Caco-2 (cell line): ENCODE data around the gene UHRF1. TPM values are rescaled to one million over a fixed set of nuclear protein-coding genes. Genes with fewer than 3 reads are reported as not detected.
"Not testable (repeated sequence)": the region's sequence is repeated elsewhere in the genome, so short reads cannot be mapped to it uniquely, and the experiment has no call there.

ENCODE experiments used
- BruUV-seq: library from RNA; stranded (reverse); fragments of 400-500 nt; replicated peaks from 2 replicates; lab custom pipeline; 2021; lab: Mats Ljungman, UMichigan
- CTCF ChIA-PET: fragments of 300-600 bp; sonication (Branson Sonifier 250); formaldehyde crosslinking; loops from one replicate; lab custom pipeline; 2022; ENCODE audit warnings: antibody characterized with exemption; lab: Charles Lee
- POLR2A ChIA-PET: fragments of 300-600 bp; sonication (Branson Sonifier 250); formaldehyde crosslinking; loops from one replicate; lab custom pipeline; 2022; ENCODE audit warnings: antibody characterized with exemption; lab: Charles Lee
- DNase-seq, 2 experiments: peaks; one replicate each; pipeline versions ENCODE4 v3.0.0 to v3.0.0-alpha.2; 2020 to 2022
- H3K27me3 ChIP-seq: replicated peaks from 2 replicates; pipeline ENCODE4 v1.6.0; 2011; ENCODE audit warnings: low read length; ENCODE audit not compliant: control insufficient read depth, insufficient read depth
- H3K36me3 ChIP-seq: 2 replicates; pipeline ENCODE4 v1.5.1; 2011; ENCODE audit warnings: low read length; ENCODE audit not compliant: control insufficient read depth, insufficient read depth
- H3K4me1 ChIP-seq: fragments of 250-450 bp; sonication (Bioruptor Pico); 2 replicates; pipeline ENCODE4 v1.5.1; 2020; ENCODE audit warnings: mild to moderate bottlenecking
- H3K4me3 ChIP-seq: 2 replicates; pipeline ENCODE4 v1.5.1; 2011; ENCODE audit warnings: low read depth, mild to moderate bottlenecking, control low read depth, low read length
- H3K9me3 ChIP-seq: fragments of 250-450 bp; sonication (Bioruptor Pico); 2 replicates; pipeline ENCODE4 v1.5.1; 2020; ENCODE audit warnings: mild to moderate bottlenecking, moderate library complexity
- H3K27ac Mint-ChIP-seq: one replicate; pipeline ENCODE4 v1.8.0; 2022; ENCODE audit warnings: mixed read lengths; ENCODE audit not compliant: unreplicated experiment
- H3K27me3 Mint-ChIP-seq: one replicate; pipeline ENCODE4 v1.8.0; 2022; ENCODE audit warnings: mixed read lengths; ENCODE audit not compliant: insufficient read depth, unreplicated experiment
- H3K36me3 Mint-ChIP-seq: one replicate; pipeline ENCODE4 v1.8.0; 2022; ENCODE audit warnings: mild to moderate bottlenecking, mixed read lengths; ENCODE audit not compliant: insufficient read depth, unreplicated experiment
- H3K4me1 Mint-ChIP-seq: one replicate; pipeline ENCODE4 v1.8.0; 2022; ENCODE audit warnings: low read depth, mixed read lengths; ENCODE audit not compliant: unreplicated experiment
- H3K4me3 Mint-ChIP-seq: one replicate; pipeline ENCODE4 v1.8.0; 2022; ENCODE audit warnings: mild to moderate bottlenecking, moderate library complexity, mixed read lengths; ENCODE audit not compliant: unreplicated experiment
- H3K9me3 Mint-ChIP-seq: one replicate; pipeline ENCODE4 v1.8.0; 2022; ENCODE audit warnings: mixed read lengths; ENCODE audit not compliant: unreplicated experiment
- intact Hi-C: fragments of 100-400 bp; cut with micrococcal nuclease; formaldehyde crosslinking; loops from one replicate; pipeline ENCODE4 v1.10.0; 2022; ENCODE audit not compliant: unreplicated experiment
- total RNA-seq: library from RNA; stranded (reverse); gene quantifications from 2 replicates; pipeline ENCODE4 v1.2.3, GENCODE V29; 2022
- TF ChIP-seq, protein P1 (sequence below), 2 experiments: fragments of 200-600 bp in 1 of 2; IDR thresholded peaks; 1 replicate in 1 of 2; 2 replicates in 1 of 2; pipeline versions ENCODE4 v1.5.1 to v1.8.0; 2011 to 2022; ENCODE audit warnings: antibody characterized with exemption in 1 of 2, control low read depth in 1 of 2, inconsistent platforms in 1 of 2, low read depth in 1 of 2, low read length in 1 of 2, mild to moderate bottlenecking in 1 of 2, moderate library complexity in 1 of 2; ENCODE audit not compliant: insufficient read depth in 1 of 2, severe bottlenecking in 1 of 2, unreplicated experiment in 1 of 2

Gene UHRF1
- total RNA-seq, 1 experiment from 2014 or later: 54.6 TPM

DNA sequence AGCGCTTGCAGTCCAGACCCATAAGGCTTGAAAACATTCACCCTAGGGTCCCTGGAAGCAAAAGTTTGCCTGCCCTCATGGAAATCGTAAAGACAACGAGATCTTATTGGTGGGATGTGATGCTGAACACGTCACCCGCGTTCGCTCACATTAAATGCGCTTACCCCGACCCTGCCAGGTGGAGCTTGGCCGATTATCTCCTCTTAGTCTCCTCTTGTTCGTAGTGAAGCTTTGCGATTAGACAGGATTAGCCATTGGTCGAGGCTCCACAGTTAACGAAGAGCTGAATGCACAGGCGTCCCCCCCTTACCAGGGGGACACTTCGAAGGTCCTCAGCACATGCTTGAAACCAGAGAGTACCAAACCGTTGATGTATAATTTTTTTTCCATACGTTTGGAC, 43.6 kb downstream of the UHRF1 start:
- H3K4me1 ChIP-seq: no peaks in the 10 kb centered on the region
- H3K27me3 Mint-ChIP-seq: no peaks in the 10 kb centered on the region
- POLR2A ChIA-PET: no interaction called here
- CTCF ChIA-PET: no interaction called here
- no peak overlapping the region for H3K27ac Mint-ChIP-seq
- intact Hi-C loops: no loop called here
- TF ChIP-seq, protein P1, sequence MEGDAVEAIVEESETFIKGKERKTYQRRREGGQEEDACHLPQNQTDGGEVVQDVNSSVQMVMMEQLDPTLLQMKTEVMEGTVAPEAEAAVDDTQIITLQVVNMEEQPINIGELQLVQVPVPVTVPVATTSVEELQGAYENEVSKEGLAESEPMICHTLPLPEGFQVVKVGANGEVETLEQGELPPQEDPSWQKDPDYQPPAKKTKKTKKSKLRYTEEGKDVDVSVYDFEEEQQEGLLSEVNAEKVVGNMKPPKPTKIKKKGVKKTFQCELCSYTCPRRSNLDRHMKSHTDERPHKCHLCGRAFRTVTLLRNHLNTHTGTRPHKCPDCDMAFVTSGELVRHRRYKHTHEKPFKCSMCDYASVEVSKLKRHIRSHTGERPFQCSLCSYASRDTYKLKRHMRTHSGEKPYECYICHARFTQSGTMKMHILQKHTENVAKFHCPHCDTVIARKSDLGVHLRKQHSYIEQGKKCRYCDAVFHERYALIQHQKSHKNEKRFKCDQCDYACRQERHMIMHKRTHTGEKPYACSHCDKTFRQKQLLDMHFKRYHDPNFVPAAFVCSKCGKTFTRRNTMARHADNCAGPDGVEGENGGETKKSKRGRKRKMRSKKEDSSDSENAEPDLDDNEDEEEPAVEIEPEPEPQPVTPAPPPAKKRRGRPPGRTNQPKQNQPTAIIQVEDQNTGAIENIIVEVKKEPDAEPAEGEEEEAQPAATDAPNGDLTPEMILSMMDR (IDR thresholded peaks at IDR 0.05; ENCODE audit: insufficient read depth in 1 of 2, low read depth in 1 of 2, low read length in 1 of 2, severe bottlenecking in 1 of 2, unreplicated experiment in 1 of 2): no peak
- peaks cover 88% of the 10 kb centered on the region for H3K36me3 Mint-ChIP-seq
- no peak overlapping the region for H3K4me3 ChIP-seq
- BruUV-seq: no TSS peak
- no peaks in the 10 kb centered on the region for H3K27me3 ChIP-seq
- no peaks in the 10 kb centered on the region for H3K4me1 Mint-ChIP-seq
- no peak for DNase-seq
- no peaks in the 10 kb centered on the region for H3K9me3 Mint-ChIP-seq
- no peaks in the 10 kb centered on the region for H3K36me3 ChIP-seq
- no peaks in the 10 kb centered on the region for H3K9me3 ChIP-seq
- H3K4me3 Mint-ChIP-seq: no peak overlapping the region

DNA sequence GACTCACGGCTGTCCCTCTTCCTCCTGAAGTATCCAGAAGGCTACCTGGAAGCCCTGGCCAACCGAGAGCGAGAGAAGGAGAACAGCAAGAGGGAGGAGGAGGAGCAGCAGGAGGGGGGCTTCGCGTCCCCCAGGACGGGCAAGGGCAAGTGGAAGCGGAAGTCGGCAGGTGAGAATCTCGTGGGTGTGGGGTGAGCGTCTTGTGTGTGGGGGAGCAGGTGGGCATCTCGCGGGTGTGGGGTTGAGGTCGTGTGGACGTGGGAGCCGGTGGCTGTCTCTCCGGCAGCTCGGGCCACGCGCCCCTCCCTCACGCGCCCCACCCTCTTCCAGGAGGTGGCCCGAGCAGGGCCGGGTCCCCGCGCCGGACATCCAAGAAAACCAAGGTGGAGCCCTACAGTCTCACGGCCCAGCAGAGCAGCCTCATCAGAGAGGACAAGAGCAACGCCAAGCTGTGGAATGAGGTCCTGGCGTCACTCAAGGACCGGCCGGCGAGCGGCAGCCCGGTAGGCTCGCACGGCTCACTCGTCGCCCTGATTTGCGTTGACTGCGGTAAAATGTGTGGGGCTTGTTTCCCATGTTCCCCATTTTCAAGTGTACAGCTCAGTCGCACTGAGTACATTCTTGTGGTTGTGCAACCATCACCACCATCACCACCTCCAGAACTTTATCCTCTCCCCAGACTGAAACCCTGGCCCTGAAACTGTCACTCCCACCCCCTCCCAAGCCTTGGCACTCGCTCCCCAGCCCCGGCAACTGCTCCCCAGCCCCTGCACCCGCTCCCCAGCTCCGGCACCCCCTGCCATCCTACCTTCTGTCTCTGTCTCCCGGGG, 45.2 kb downstream of the UHRF1 start:
- DNase-seq, CTCF ChIA-PET, H3K4me1 ChIP-seq, H3K9me3 Mint-ChIP-seq, BruUV-seq, intact Hi-C loops, POLR2A ChIA-PET, H3K4me3 ChIP-seq, H3K36me3 ChIP-seq, H3K9me3 ChIP-seq, H3K27me3 ChIP-seq, H3K4me3 Mint-ChIP-seq, H3K4me1 Mint-ChIP-seq, H3K27me3 Mint-ChIP-seq: not testable (repeated sequence)
- Mint-ChIP-seq H3K27ac (peak overlapping the region; percentile 49), H3K36me3 (peaks cover 80% of the 10 kb centered on the region)

DNA sequence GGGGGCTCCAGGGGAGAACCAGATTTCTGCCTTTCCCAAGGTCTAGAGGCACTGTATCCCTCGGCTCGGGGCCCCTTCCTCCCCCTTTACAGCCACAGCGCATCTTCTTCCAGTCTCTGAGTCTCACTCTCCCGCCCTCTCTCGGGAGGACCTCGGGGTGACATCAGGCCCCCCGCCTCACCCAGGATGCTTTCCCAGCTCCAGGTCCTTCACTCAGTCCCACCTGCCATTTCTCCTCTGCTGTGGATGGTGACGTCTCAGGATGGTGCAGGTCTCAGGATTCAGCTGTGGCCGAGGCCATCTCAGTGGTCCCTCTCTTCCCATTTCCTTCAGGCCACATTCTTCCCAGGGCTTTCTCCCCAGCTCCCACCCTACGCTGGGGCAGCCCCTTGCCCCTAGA, 46.0 kb downstream of the UHRF1 start:
- H3K4me3 Mint-ChIP-seq: no peak overlapping the region
- Histone ChIP-seq H3K9me3 (no peaks in the 10 kb centered on the region), H3K4me1 (no peaks in the 10 kb centered on the region), H3K27me3 (no peaks in the 10 kb centered on the region), H3K36me3 (no peaks in the 10 kb centered on the region), H3K4me3 (no peak overlapping the region)
- H3K36me3 Mint-ChIP-seq: peaks cover 80% of the 10 kb centered on the region
- DNase-seq: no peak
- no peaks in the 10 kb centered on the region for H3K9me3 Mint-ChIP-seq
- no peaks in the 10 kb centered on the region for H3K4me1 Mint-ChIP-seq
- POLR2A ChIA-PET: no interaction called here
- TF ChIP-seq, protein P1 (IDR thresholded peaks at IDR 0.05; ENCODE audit: insufficient read depth in 1 of 2, low read depth in 1 of 2, low read length in 1 of 2, severe bottlenecking in 1 of 2, unreplicated experiment in 1 of 2): no peak
- H3K27ac Mint-ChIP-seq: peak overlapping the region; percentile 67
- no TSS peak for BruUV-seq
- H3K27me3 Mint-ChIP-seq: no peaks in the 10 kb centered on the region
- intact Hi-C loops: no loop called here
- CTCF ChIA-PET: no interaction called here
